ENCODE measurements around the gene RPL13A. TPM values are rescaled to one million over a fixed set of nuclear protein-coding genes. Genes with fewer than 3 reads are reported as not detected.

RPL13A gene
- polyA plus RNA-seq, 1 experiment = 2,322 TPM

GRCh38 chr19:49536921-49537462 lies 49.6 kb downstream of the RPL13A start:
- TF ChIP-seq CTCF (IDR thresholded peaks at IDR 0.05; ENCODE audit: insufficient read depth, low read depth, low read length) = no peak
- Histone ChIP-seq H3K27me3 (ENCODE audit: control insufficient read depth, insufficient read depth, low read length) (no peaks in the 10 kb centered on the region), H3K4me3 (ENCODE audit: low read depth, low read length) (no peak overlapping the region), H3K36me3 (ENCODE audit: control insufficient read depth, insufficient read depth, low read length) (peaks cover 19% of the 10 kb centered on the region)
- ChIA-PET CTCF (interaction anchor here (1.1 to 2.5 kb wide), 3 partner anchors 10 to 38 kb away, joined by 4 to 9 read pairs (median 8); no protein-coding TSS in a partner anchor), POLR2A (no interaction called here)
- DNase-seq (ENCODE audit: low read depth) = no peak

- CTCF ChIA-PET = interaction anchor here (0.9 to 2.5 kb wide), 3 partner anchors 11 to 134 kb away, joined by 3 to 8 read pairs (median 4); partner anchors contain the start of gene RCN3
- TF ChIP-seq CTCF (IDR thresholded peaks at IDR 0.05; ENCODE audit: insufficient read depth, low read depth, low read length) = no peak
- H3K27me3 ChIP-seq (ENCODE audit: control insufficient read depth, insufficient read depth, low read length) = no peaks in the 10 kb centered on the region
- DNase-seq (ENCODE audit: low read depth) = no peak
- H3K4me3 ChIP-seq (ENCODE audit: low read depth, low read length) = no peak overlapping the region
- POLR2A ChIA-PET = no interaction called here
- H3K36me3 ChIP-seq (ENCODE audit: control insufficient read depth, insufficient read depth, low read length) = peaks cover 27% of the 10 kb centered on the region
Observed at GRCh38 chr19:49538643-49539042, 51.2 kb downstream of the RPL13A start.

- POLR2A ChIA-PET = no interaction called here
- CTCF ChIA-PET = interaction anchor here (0.6 to 1.4 kb wide), 4 partner anchors 12 to 152 kb away, joined by 3 to 4 read pairs (median 3); partner anchors contain the start of gene RCN3
- no peak for DNase-seq (ENCODE audit: low read depth)
- Histone ChIP-seq H3K36me3 (ENCODE audit: control insufficient read depth, insufficient read depth, low read length) (peaks cover 25% of the 10 kb centered on the region), H3K27me3 (ENCODE audit: control insufficient read depth, insufficient read depth, low read length) (no peaks in the 10 kb centered on the region), H3K4me3 (ENCODE audit: low read depth, low read length) (no peak overlapping the region)
- TF ChIP-seq CTCF (IDR thresholded peaks at IDR 0.05; ENCODE audit: insufficient read depth, low read depth, low read length) = no peak
Observed at GRCh38 chr19:49539192-49539952, 52.0 kb downstream of the RPL13A start.

Small RNA genes lying within 50 kb of the gene (small RNA-seq; reads per million reads assigned to genes)
- gene COX6CP7 (ENCODE audit: insufficient read length, low read depth, low replicate concordance) (not detected), gene MIR150 (ENCODE audit: insufficient read length, low read depth, low replicate concordance) (not detected), gene SNORD32A (ENCODE audit: insufficient read length, low read depth, low replicate concordance) (not detected), gene SNORD33 (ENCODE audit: insufficient read length, low read depth, low replicate concordance) (not detected), gene SNORD34 (ENCODE audit: insufficient read length, low read depth, low replicate concordance) (not detected), gene SNORD35A (ENCODE audit: insufficient read length, low read depth, low replicate concordance) (not detected), gene SNORD35B (ENCODE audit: insufficient read length, low read depth, low replicate concordance) (not detected)

Other genes with a start within 250 kb of the RPL13A start
- 0.42 and 0.58 TPM in 2 replicates for gene SLC6A16, start 162.4 kb upstream of the RPL13A start, polyA plus RNA-seq (2011; rRNA removed)
- gene CD37, start 152.2 kb upstream of the RPL13A start, polyA plus RNA-seq (2011; rRNA removed) = not detected in 2 replicates
- 23.9 and 37.1 TPM in 2 replicates for gene TEAD2, start 125.2 kb upstream of the RPL13A start, polyA plus RNA-seq (2011; rRNA removed)
- 0.10 and 0.26 TPM in 2 replicates for gene DKKL1, start 123.7 kb upstream of the RPL13A start, polyA plus RNA-seq (2011; rRNA removed)
- not detected in 2 replicates for gene KASH5, start 99.4 kb upstream of the RPL13A start, polyA plus RNA-seq (2011; rRNA removed)
- not detected in 2 replicates for gene PTH2, start 64.2 kb upstream of the RPL13A start, polyA plus RNA-seq (2011; rRNA removed)
- not detected in 2 replicates for gene GFY, start 62.2 kb upstream of the RPL13A start, polyA plus RNA-seq (2011; rRNA removed)
- gene SLC17A7, start 46.1 kb upstream of the RPL13A start, polyA plus RNA-seq (2011; rRNA removed) = 0.09 and 0.10 TPM in 2 replicates
- 69.5 and 75.8 TPM in 2 replicates for gene PIH1D1, start 35.8 kb upstream of the RPL13A start, polyA plus RNA-seq (2011; rRNA removed)
- 5.9 and 15.0 TPM in 2 replicates for gene ALDH16A1, start 34.4 kb upstream of the RPL13A start, polyA plus RNA-seq (2011; rRNA removed)
- 4.9 and 7.7 TPM in 2 replicates for gene FLT3LG, start 13.4 kb upstream of the RPL13A start, polyA plus RNA-seq (2011; rRNA removed)
- gene RPS11, start 8.8 kb downstream of the RPL13A start, polyA plus RNA-seq (2011; rRNA removed) = 2,226 and 2,533 TPM in 2 replicates
- gene FCGRT, start 25.1 kb downstream of the RPL13A start, polyA plus RNA-seq (2011; rRNA removed) = 77.3 and 98.8 TPM in 2 replicates
- 52.4 and 68.9 TPM in 2 replicates for gene RCN3, start 40.4 kb downstream of the RPL13A start, polyA plus RNA-seq (2011; rRNA removed)
- gene NOSIP, start 92.9 kb downstream of the RPL13A start, polyA plus RNA-seq (2011; rRNA removed) = 59.2 and 87.6 TPM in 2 replicates
- gene PRRG2, start 93.7 kb downstream of the RPL13A start, polyA plus RNA-seq (2011; rRNA removed) = 0.12 and 0.13 TPM in 2 replicates
- gene PRR12, start 103.6 kb downstream of the RPL13A start, polyA plus RNA-seq (2011; rRNA removed) = 0.42 and 0.43 TPM in 2 replicates
- gene RRAS, start 152.5 kb downstream of the RPL13A start, polyA plus RNA-seq (2011; rRNA removed) = 117 and 186 TPM in 2 replicates
- 2.8 and 3.4 TPM in 2 replicates for gene SCAF1, start 154.6 kb downstream of the RPL13A start, polyA plus RNA-seq (2011; rRNA removed)
- 47.5 and 68.5 TPM in 2 replicates for gene IRF3, start 178.2 kb downstream of the RPL13A start, polyA plus RNA-seq (2011; rRNA removed)
- gene BCL2L12, start 178.3 kb downstream of the RPL13A start, polyA plus RNA-seq (2011; rRNA removed) = 14.2 and 21.5 TPM in 2 replicates
- 269 and 372 TPM in 2 replicates for gene PRMT1, start 189.7 kb downstream of the RPL13A start, polyA plus RNA-seq (2011; rRNA removed)
- gene ADM5, start 202.0 kb downstream of the RPL13A start, polyA plus RNA-seq (2011; rRNA removed) = 0.39 TPM in 2 replicates
- 26.0 and 45.9 TPM in 2 replicates for gene CPT1C, start 203.5 kb downstream of the RPL13A start, polyA plus RNA-seq (2011; rRNA removed)

Data from BJ (cell line).